ENCODE results near the gene CDH4.

DNA sequence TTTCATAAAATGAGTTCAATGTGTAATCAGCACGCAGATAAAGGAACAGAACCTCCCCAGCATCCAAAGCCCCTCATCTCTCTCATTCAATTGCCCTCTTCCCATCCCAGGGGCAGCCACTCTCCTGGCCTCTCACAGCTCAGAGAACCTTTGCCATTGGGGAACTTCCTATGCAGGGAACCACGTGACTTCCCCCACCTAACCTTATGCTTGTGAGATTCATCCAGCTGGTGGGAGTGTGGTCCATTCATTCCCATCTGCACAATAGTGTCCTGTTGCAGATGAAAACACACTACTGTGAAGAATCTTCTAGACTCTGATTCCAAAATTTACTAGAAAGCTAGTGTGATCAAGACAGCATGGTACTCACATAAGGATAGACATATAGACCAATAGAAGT is 299.3 kb downstream of the CDH4 start:
- TF ChIP-seq TAF1 (IDR thresholded peaks at IDR 0.05; ENCODE audit: borderline replicate concordance, insufficient read depth, low read length) (no peak), REST (IDR thresholded peaks at IDR 0.05; ENCODE audit: insufficient read depth in 1 of 2, low read depth in 2 of 2, low read length in 2 of 2) (no peak)

Measured in PFSK-1 (cell line).